GM12865 (cell line): ENCODE data around the gene ERBB4.

Source experiments
- DNase-seq: peaks from one replicate; pipeline ENCODE4 v3.0.0; 2010; ENCODE audit warnings: low read depth
- H3K4me3 ChIP-seq: 2 replicates; pipeline ENCODE4 v1.5.1; 2011; ENCODE audit warnings: mild to moderate bottlenecking, low read depth, low read length, control low read depth
- TF ChIP-seq, protein P1 (sequence below): IDR thresholded peaks from 2 replicates; pipeline ENCODE4 v1.5.1; 2011; ENCODE audit warnings: low read length, control low read depth, low read depth, inconsistent platforms; ENCODE audit not compliant: insufficient read depth; ENCODE audit errors: missing control alignments

Gene ERBB4

DNA sequence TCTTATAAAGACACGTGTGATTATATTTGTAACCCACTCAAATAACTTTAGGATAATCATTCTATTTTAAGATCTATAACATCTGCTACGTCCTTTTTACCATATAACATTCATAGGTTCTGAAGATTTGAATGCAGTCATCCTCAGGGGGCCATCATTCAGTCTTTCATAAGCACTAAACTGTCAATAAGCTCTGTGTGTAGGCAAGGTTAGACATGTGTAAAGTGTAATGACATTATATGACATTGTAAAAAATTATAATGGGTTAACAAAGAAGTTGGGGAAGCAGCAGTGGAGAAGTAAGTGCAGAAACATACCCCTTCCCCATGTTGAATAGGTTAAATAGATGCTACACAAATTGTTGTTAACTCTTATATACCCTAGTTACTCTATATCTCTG, 845.9 kb downstream of the ERBB4 start:
- TF ChIP-seq, protein P1, sequence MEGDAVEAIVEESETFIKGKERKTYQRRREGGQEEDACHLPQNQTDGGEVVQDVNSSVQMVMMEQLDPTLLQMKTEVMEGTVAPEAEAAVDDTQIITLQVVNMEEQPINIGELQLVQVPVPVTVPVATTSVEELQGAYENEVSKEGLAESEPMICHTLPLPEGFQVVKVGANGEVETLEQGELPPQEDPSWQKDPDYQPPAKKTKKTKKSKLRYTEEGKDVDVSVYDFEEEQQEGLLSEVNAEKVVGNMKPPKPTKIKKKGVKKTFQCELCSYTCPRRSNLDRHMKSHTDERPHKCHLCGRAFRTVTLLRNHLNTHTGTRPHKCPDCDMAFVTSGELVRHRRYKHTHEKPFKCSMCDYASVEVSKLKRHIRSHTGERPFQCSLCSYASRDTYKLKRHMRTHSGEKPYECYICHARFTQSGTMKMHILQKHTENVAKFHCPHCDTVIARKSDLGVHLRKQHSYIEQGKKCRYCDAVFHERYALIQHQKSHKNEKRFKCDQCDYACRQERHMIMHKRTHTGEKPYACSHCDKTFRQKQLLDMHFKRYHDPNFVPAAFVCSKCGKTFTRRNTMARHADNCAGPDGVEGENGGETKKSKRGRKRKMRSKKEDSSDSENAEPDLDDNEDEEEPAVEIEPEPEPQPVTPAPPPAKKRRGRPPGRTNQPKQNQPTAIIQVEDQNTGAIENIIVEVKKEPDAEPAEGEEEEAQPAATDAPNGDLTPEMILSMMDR, result no peak
- no peak for DNase-seq
- no peak overlapping the region for H3K4me3 ChIP-seq

DNA sequence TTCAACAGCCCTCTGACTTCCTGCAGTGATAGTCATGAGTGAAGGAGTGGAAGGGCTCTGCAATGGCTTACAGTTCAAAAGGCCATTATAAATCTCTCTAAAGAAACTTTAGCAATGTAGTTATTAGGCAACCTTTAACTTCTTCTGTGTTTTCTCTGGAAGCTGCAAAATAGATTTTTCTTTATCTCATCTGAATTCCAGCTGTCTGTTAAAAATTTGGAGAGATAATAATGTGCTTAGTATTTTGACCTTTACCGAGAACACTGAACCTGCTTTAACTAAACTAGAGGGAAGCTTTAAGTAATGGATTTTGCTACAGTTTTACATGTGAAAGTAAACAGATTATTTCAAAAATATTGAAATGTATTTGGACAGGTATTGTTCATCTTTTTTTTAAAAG, 847.9 kb downstream of the ERBB4 start:
- DNase-seq, result no peak
- TF ChIP-seq, protein P1, result no peak

DNA sequence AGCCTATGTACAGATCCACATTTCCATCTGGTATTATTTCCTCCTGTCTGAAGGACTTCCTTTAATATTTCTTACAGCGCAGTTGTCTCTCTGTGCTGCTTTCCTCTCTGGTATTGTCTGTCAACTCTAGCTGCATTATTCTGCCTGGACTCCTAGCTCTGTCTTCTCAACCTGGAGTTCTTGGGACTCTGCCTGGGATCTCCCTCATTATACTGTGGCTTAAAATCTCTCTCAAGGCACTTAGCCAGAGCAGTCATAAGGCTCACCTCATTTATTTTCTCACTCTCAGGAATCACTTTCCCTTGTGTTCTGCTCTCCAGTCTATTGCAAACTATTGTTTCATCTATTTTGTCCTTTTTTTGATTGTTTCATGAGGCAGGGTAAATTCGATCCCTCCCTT, 850.4 kb downstream of the ERBB4 start:
- no peak for DNase-seq
- TF ChIP-seq, protein P1, result no peak
- H3K4me3 ChIP-seq, result no peak overlapping the region

More for the DNA sequence above, 847.9 kb downstream of the ERBB4 start:
- H3K4me3 ChIP-seq, result no peak overlapping the region

DNA sequence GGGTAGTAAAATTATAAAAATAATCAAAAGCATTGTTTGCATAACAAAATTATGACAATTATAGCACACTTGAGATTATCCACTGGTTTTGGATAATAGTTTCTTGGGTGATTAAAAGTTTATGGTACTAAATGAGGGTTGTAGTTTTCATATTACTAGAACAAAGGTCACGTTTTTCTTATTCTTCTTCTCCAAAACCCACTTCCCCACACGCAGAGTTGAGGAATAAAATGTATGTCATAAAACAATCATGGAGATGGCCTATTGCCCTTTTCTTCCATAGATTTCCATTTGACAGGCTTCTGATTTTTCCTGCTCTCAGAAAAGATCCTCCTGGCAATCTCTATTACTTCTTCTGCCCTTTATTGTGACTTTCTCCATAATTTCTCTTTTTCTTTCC, 863.9 kb downstream of the ERBB4 start:
- no peak for DNase-seq

DNA sequence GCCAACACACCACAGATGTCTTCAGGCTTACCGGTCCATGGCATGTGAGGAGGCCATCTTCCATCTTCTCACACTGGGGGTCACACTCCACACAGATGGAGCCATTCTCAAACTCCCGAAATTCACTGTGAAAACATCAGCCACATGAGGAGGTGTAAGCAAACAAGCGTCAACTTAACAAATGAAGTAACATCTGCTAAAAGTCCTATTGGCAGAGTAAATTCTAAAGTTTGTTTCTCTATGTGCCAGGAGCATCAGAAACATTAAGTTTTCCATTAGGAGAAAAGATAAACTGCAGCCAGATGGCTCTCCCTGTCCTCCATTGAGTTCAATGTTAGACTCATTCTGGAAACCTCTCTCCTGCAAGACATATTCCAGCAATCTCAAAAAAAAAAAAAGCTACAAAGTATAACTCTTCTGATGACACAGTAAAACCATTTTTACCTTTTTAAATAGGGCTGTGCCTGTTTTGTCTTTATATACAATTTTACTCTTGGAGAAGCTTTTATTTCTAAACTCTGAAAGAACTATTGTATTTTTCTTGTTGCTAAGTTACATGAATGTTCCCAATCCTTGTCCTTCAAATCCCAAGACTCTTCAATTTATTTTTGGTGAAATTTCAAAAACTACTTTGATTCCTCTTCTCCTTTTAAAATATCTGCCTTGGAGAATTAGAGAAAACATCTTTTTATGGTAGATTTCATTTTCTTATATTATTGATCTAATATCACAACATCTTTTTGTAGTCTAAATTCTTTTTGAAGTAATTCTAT, 865.3 kb downstream of the ERBB4 start:
- TF ChIP-seq, protein P1, result no peak
- H3K4me3 ChIP-seq, result no peak overlapping the region
- no peak for DNase-seq

More for the DNA sequence above, 863.9 kb downstream of the ERBB4 start:
- TF ChIP-seq, protein P1, result no peak
- H3K4me3 ChIP-seq, result no peak overlapping the region

DNA sequence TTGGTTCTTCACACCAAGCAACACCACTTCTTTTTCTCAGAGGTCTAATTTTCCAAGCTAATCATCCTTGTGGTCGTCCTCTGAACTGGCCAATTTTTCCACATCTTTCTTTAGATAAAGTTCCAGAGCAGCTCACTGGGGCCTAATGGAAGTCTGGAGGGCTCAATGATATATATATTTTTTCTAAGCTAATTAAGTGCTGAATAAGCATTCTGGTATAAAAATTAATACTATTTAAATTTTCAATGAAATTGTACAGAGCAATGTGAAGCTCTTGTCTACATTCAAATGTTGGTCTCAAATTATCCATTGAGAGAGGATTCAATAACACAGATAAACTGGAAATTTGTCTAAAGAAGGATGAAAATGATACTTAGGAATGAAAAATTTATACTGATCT, 866.6 kb downstream of the ERBB4 start:
- DNase-seq, result no peak
- H3K4me3 ChIP-seq, result no peak overlapping the region
- TF ChIP-seq, protein P1, result no peak

DNA sequence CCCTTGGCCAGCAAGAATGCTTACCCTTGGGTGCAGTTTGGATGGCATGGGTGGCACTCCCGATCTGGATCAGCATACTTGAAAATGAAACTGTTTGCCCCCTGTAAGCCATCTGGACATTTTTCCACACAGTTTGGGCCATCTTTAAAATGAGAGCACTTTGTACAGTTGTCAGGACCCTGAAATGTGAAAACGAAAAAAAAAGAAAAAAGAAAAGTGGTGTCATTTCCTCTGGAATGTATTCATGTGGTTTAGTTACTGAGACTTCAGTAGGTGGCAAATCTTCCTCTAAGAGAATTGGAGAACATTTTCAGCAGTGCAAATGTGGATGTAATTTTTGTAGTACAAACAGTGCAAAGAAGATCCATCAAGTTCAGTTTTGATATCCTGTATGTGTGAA, 873.3 kb downstream of the ERBB4 start:
- TF ChIP-seq, protein P1, result no peak
- H3K4me3 ChIP-seq, result no peak overlapping the region
- DNase-seq, result no peak
